WTC11 (cell line): ENCODE data around the gene BASP1.

Experiments
- TP53 ChIP-seq: sonication (generic); formaldehyde crosslinking; IDR thresholded peaks from 2 replicates; pipeline ENCODE4 v1.8.1; 2023; ENCODE audit warnings: mild to moderate bottlenecking, missing genetic modification reagents
- TF ChIP-seq, protein P1 (sequence below): fragments of 200-600 bp; IDR thresholded peaks from 2 replicates; pipeline ENCODE4 v1.8.0; 2022; ENCODE audit warnings: antibody characterized with exemption
- TF ChIP-seq, protein P2 (sequence below): sonication (generic); formaldehyde crosslinking; IDR thresholded peaks from 2 replicates; pipeline ENCODE4 v1.8.1; 2022; ENCODE audit warnings: mild to moderate bottlenecking, moderate library complexity, missing genetic modification reagents
- TF ChIP-seq, protein P3 (sequence below): sonication (generic); formaldehyde crosslinking; IDR thresholded peaks from 2 replicates; pipeline ENCODE4 v1.8.1; 2023; ENCODE audit warnings: mild to moderate bottlenecking, missing genetic modification reagents, moderate library complexity
- TF ChIP-seq, protein P4 (sequence below): sonication (generic); formaldehyde crosslinking; IDR thresholded peaks from 2 replicates; pipeline ENCODE4 v1.8.0; 2023; ENCODE audit warnings: mild to moderate bottlenecking, missing genetic modification reagents

DNA sequence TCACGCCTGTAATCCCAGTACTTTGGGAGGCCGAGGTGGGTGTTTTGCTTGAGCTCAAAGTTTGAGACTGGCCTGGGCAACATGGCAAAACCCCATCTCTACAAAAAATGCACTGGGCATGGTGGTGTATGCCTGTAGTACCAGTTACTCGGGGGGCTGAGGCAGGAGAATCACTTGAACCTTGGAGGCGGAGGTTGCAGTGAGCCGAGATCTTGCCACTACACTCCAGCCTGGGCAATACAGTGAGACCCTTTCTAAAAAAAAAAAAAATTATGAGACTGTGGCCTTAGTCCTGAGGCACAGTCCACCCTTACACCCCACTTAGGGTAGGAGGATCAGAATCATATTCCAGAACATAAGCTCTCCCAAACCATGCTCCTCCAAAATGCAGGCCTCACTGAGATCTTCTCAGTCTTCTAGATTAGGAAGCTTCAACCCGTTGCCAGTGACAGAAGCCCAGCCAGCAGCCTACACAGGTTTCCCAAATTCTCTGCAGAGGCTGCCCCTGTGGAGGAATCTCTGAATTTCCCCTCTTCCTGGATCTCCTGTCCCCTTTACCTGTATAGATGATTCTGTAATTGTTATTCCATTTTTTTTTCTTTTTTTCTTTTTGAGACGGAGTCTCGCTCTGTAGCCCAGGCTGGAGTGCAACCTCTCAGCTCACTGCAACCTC is 77.3 kb downstream of the BASP1 start:
- TF ChIP-seq TP53 (CRISPR knock-in tag) = no peak
- TF ChIP-seq, protein P1, sequence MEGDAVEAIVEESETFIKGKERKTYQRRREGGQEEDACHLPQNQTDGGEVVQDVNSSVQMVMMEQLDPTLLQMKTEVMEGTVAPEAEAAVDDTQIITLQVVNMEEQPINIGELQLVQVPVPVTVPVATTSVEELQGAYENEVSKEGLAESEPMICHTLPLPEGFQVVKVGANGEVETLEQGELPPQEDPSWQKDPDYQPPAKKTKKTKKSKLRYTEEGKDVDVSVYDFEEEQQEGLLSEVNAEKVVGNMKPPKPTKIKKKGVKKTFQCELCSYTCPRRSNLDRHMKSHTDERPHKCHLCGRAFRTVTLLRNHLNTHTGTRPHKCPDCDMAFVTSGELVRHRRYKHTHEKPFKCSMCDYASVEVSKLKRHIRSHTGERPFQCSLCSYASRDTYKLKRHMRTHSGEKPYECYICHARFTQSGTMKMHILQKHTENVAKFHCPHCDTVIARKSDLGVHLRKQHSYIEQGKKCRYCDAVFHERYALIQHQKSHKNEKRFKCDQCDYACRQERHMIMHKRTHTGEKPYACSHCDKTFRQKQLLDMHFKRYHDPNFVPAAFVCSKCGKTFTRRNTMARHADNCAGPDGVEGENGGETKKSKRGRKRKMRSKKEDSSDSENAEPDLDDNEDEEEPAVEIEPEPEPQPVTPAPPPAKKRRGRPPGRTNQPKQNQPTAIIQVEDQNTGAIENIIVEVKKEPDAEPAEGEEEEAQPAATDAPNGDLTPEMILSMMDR = no peak
- TF ChIP-seq, protein P2, sequence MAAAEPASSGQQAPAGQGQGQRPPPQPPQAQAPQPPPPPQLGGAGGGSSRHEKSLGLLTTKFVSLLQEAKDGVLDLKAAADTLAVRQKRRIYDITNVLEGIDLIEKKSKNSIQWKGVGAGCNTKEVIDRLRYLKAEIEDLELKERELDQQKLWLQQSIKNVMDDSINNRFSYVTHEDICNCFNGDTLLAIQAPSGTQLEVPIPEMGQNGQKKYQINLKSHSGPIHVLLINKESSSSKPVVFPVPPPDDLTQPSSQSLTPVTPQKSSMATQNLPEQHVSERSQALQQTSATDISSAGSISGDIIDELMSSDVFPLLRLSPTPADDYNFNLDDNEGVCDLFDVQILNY (CRISPR knock-in tag) = no peak
- TF ChIP-seq, protein P3, sequence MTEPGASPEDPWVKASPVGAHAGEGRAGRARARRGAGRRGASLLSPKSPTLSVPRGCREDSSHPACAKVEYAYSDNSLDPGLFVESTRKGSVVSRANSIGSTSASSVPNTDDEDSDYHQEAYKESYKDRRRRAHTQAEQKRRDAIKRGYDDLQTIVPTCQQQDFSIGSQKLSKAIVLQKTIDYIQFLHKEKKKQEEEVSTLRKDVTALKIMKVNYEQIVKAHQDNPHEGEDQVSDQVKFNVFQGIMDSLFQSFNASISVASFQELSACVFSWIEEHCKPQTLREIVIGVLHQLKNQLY = no peak
- TF ChIP-seq, protein P4, sequence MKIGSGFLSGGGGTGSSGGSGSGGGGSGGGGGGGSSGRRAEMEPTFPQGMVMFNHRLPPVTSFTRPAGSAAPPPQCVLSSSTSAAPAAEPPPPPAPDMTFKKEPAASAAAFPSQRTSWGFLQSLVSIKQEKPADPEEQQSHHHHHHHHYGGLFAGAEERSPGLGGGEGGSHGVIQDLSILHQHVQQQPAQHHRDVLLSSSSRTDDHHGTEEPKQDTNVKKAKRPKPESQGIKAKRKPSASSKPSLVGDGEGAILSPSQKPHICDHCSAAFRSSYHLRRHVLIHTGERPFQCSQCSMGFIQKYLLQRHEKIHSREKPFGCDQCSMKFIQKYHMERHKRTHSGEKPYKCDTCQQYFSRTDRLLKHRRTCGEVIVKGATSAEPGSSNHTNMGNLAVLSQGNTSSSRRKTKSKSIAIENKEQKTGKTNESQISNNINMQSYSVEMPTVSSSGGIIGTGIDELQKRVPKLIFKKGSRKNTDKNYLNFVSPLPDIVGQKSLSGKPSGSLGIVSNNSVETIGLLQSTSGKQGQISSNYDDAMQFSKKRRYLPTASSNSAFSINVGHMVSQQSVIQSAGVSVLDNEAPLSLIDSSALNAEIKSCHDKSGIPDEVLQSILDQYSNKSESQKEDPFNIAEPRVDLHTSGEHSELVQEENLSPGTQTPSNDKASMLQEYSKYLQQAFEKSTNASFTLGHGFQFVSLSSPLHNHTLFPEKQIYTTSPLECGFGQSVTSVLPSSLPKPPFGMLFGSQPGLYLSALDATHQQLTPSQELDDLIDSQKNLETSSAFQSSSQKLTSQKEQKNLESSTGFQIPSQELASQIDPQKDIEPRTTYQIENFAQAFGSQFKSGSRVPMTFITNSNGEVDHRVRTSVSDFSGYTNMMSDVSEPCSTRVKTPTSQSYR (CRISPR knock-in tag) = no peak
